HepG2 (cell line): Measurements from ENCODE around the gene QKI.

Experiments
- AHR ChIP-seq: IDR thresholded peaks from 2 replicates; pipeline ENCODE4 v1.6.1; 2018; ENCODE audit warnings: missing genetic modification reagents, missing compliant biosample characterization
- ETV6 ChIP-seq: sonication (generic); formaldehyde crosslinking; conservative IDR thresholded peaks from 2 replicates; pipeline ENCODE4 v1.4.0; 2020; ENCODE audit warnings: missing genetic modification reagents
- EZH2 ChIP-seq: conservative IDR thresholded peaks from 2 replicates; pipeline ENCODE4 v1.6.1; 2012; ENCODE audit warnings: mild to moderate bottlenecking, low read depth, low read length, moderate library complexity
- GABPA ChIP-seq, 2 experiments: IDR thresholded peaks; 2 replicates each; pipeline ENCODE4 v1.6.1; 2011 to 2016; ENCODE audit warnings: low read depth in 2 of 2, low read length in 1 of 2, missing biosample characterization in 1 of 2, missing genetic modification characterization in 1 of 2
- MTF1 ChIP-seq: sonication (generic); formaldehyde crosslinking; IDR thresholded peaks from 2 replicates; pipeline ENCODE4 v1.5.0; 2020; ENCODE audit warnings: missing genetic modification reagents
- RBM39 ChIP-seq: fragments of 200-400 bp; formaldehyde crosslinking; IDR thresholded peaks from one replicate; pipeline ENCODE4 v1.6.1; 2018; ENCODE audit warnings: antibody characterized with exemption, mild to moderate bottlenecking, low read depth, low read length; ENCODE audit not compliant: poor library complexity, severe bottlenecking
- RNF2 ChIP-seq: fragments of 450-650 bp; conservative IDR thresholded peaks from 2 replicates; pipeline ENCODE4 v1.6.1; 2016; ENCODE audit warnings: low read depth
- YY1 ChIP-seq: IDR thresholded peaks from 2 replicates; pipeline ENCODE4 v1.6.1; 2011; ENCODE audit warnings: low read length, low read depth, moderate library complexity, mild to moderate bottlenecking; ENCODE audit not compliant: insufficient read depth, insufficient replicate concordance
- ZFP1 ChIP-seq: IDR thresholded peaks from 2 replicates; pipeline ENCODE4 v1.6.1; 2016
- ZKSCAN8 ChIP-seq: IDR thresholded peaks from 2 replicates; pipeline ENCODE4 v1.6.1; 2016; ENCODE audit warnings: borderline replicate concordance, missing genetic modification reagents, missing compliant biosample characterization
- ZNF264 ChIP-seq: sonication (generic); formaldehyde crosslinking; IDR thresholded peaks from 2 replicates; pipeline ENCODE4 v1.4.0; 2020; ENCODE audit warnings: missing genetic modification reagents
- ZNF775 ChIP-seq: sonication (generic); formaldehyde crosslinking; IDR thresholded peaks from 2 replicates; pipeline ENCODE4 v1.4.0; 2020; ENCODE audit warnings: missing genetic modification reagents, mild to moderate bottlenecking, moderate library complexity, borderline replicate concordance
- TF ChIP-seq, protein P1 (sequence below): sonication (generic); formaldehyde crosslinking; IDR thresholded peaks from 2 replicates; pipeline ENCODE4 v1.5.0; 2020; ENCODE audit warnings: mild to moderate bottlenecking, missing genetic modification reagents, moderate library complexity

DNA sequence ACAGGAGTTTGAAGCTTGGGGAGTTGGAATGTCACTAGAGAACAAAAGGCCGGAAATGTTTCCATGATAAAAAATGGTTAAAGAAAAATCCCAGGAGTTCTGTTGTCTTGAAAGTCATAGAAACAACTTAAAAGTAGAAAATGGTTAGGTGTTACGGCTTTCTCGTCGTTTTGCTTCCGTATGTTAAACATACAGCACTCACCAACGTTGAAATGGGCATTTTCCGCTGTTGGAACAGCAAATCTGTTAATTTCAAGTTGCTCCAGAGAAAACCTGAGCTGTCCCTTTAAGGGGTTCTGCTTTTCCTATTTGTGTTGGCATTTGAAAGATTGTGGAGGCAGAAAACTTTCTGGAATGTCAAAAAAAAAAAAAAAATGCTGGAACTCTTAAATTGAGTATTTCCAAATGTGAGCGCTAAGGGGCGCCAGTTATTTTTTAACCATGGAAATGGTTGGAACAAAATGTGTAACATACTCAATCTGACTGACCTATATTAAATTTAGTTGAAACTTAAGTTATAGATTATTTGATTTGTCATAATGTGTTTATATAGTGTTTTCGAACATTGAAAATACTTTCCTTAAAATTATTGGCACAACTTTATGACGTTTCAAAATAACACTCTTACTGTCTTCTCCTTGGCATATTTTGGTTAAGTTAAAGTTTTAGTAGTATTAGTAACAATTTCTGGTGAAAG lies 2.2 kb downstream of the QKI start:
- TF ChIP-seq EZH2 = no peak
- no peak for TF ChIP-seq ZKSCAN8
- no peak for TF ChIP-seq ETV6 (CRISPR knock-in tag)
- TF ChIP-seq, protein P1, sequence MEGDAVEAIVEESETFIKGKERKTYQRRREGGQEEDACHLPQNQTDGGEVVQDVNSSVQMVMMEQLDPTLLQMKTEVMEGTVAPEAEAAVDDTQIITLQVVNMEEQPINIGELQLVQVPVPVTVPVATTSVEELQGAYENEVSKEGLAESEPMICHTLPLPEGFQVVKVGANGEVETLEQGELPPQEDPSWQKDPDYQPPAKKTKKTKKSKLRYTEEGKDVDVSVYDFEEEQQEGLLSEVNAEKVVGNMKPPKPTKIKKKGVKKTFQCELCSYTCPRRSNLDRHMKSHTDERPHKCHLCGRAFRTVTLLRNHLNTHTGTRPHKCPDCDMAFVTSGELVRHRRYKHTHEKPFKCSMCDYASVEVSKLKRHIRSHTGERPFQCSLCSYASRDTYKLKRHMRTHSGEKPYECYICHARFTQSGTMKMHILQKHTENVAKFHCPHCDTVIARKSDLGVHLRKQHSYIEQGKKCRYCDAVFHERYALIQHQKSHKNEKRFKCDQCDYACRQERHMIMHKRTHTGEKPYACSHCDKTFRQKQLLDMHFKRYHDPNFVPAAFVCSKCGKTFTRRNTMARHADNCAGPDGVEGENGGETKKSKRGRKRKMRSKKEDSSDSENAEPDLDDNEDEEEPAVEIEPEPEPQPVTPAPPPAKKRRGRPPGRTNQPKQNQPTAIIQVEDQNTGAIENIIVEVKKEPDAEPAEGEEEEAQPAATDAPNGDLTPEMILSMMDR (CRISPR knock-in tag) = peak; percentile 68
- no peak for TF ChIP-seq RNF2
- TF ChIP-seq RBM39 = no peak
- 0 out of 2 replicates have a peak, but pooled peaks have one; percentile 50 for TF ChIP-seq ZFP1
- no peak for TF ChIP-seq YY1
- no peak for TF ChIP-seq AHR (CRISPR knock-in tag)
- TF ChIP-seq ZNF264 (CRISPR knock-in tag) = 0 out of 2 replicates have a peak, but pooled peaks have one; percentile 29
- TF ChIP-seq GABPA (IDR thresholded peaks at IDR 0.05; ENCODE audit: low read depth, low read length) = no peak
- peak; percentile 24; the same call in 1 of the 2 replicates for TF ChIP-seq GABPA (CRISPR knock-in tag; IDR thresholded peaks at IDR 0.05; ENCODE audit: low read depth)
- no peak for TF ChIP-seq MTF1 (CRISPR knock-in tag)
- 0 out of 2 replicates have a peak, but pooled peaks have one; percentile 23 for TF ChIP-seq ZNF775 (CRISPR knock-in tag)
